K562 (cell line): Measurements from ENCODE around the gene PAF1. TPM values are rescaled to one million over a fixed set of nuclear protein-coding genes. Genes with fewer than 3 reads are reported as not detected.
A peak's percentile ranks its signal among the peaks of the same experiment; 100 is the strongest.

Source experiments
- DPF2 ChIP-seq: fragments of 450-650 bp; IDR thresholded peaks from 2 replicates; pipeline ENCODE4 v1.6.1; 2016
- ESRRB ChIP-seq: fragments of 250-450 bp; sonication (Bioruptor Pico); IDR thresholded peaks from 2 replicates; pipeline ENCODE4 v1.5.0; 2020; ENCODE audit warnings: mild to moderate bottlenecking, moderate library complexity, borderline replicate concordance
- GATAD2A ChIP-seq: fragments of 450-650 bp; IDR thresholded peaks from 2 replicates; pipeline ENCODE4 v1.6.1; 2017
- HLTF ChIP-seq: fragments of 450-650 bp; IDR thresholded peaks from 2 replicates; pipeline ENCODE4 v1.6.1; 2016
- JUN ChIP-seq, 2 experiments: sonication (generic) in 1 of 2; formaldehyde crosslinking in 1 of 2; IDR thresholded peaks; 2 replicates each; pipeline versions ENCODE4 v1.6.1 to v1.8.0; 2012 to 2022; ENCODE audit warnings: borderline replicate concordance in 2 of 2, mild to moderate bottlenecking in 2 of 2, improper control_type of control experiment in 1 of 2, low read depth in 1 of 2, low read length in 1 of 2, missing genetic modification reagents in 1 of 2
- POLR3G ChIP-seq: IDR thresholded peaks from 2 replicates; pipeline ENCODE4 v1.6.1; 2011; ENCODE audit not compliant: insufficient read length, insufficient replicate concordance; ENCODE audit errors: extremely low read depth
- SNIP1 ChIP-seq: fragments of 450-650 bp; IDR thresholded peaks from 2 replicates; pipeline ENCODE4 v1.7.1; 2017; ENCODE audit warnings: low read depth, mild to moderate bottlenecking
- SREBF1 ChIP-seq: fragments of 150-350 bp; IDR thresholded peaks from 2 replicates; pipeline ENCODE4 v1.6.1; 2014; ENCODE audit warnings: antibody characterized with exemption, low read depth, low read length, borderline replicate concordance
- TBP ChIP-seq: optimal IDR thresholded peaks from 2 replicates; pipeline ENCODE3; 2011; ENCODE audit warnings: low read depth, low read length, improper control_type of control experiment
- ZNF197 ChIP-seq: fragments of 200-800 bp; sonication (Bioruptor generic); IDR thresholded peaks from 2 replicates; pipeline ENCODE4 v1.6.1; 2016; ENCODE audit warnings: low read depth, missing genetic modification characterization, missing compliant biosample characterization
- ZNF239 ChIP-seq: fragments of 250-450 bp; sonication (Bioruptor Pico); IDR thresholded peaks from 2 replicates; pipeline ENCODE4 v1.4.0; 2020; ENCODE audit warnings: mild to moderate bottlenecking
- ZNF311 ChIP-seq: fragments of 250-450 bp; sonication (Bioruptor Pico); IDR thresholded peaks from 2 replicates; pipeline ENCODE4 v1.4.0; 2020; ENCODE audit warnings: mild to moderate bottlenecking, moderate library complexity
- ZNF589 ChIP-seq: fragments of 200-800 bp; sonication (Bioruptor generic); IDR thresholded peaks from 2 replicates; pipeline ENCODE4 v1.6.1; 2016; ENCODE audit warnings: low read depth, missing genetic modification characterization, missing compliant biosample characterization
- ZNF717 ChIP-seq: fragments of 250-450 bp; sonication (Bioruptor Pico); IDR thresholded peaks from 2 replicates; pipeline ENCODE4 v1.5.0; 2021
- polyA plus RNA-seq, 8 experiments: library from polyadenylated mRNA; depleted of rRNA in 4 of 8; stranded (reverse) in 5 of 8; unstranded in 3 of 8; fragments of >200 nt; fragmentation: Nextera tagmentation in 2 of 8; fragmentation: Illumina TruSeq in 1 of 8; extraction: Ambion mirVana in 2 of 8; extraction: Trizol in 1 of 8; gene quantifications; 2 replicates each; pipeline versions ENCODE4 v1.2.1 to v1.2.3, GENCODE V29; 2011 to 2014; ENCODE audit warnings: inconsistent platforms in 1 of 8, missing spikeins in 1 of 8
- total RNA-seq, 7 experiments: library from RNA; depleted of rRNA in 6 of 7; stranded (reverse); fragments of >200 nt in 6 of 7; fragmentation: Illumina TruSeq in 2 of 7; extraction: Trizol in 2 of 7; gene quantifications; 2 replicates each; pipeline versions ENCODE4 v1.2.1 to v1.2.3, GENCODE V29; 2011 to 2021; ENCODE audit warnings: low replicate concordance in 1 of 7
- TF ChIP-seq, protein P1 (sequence below), 2 experiments: fragments of 450-650 bp; IDR thresholded peaks; 2 replicates each; pipeline ENCODE4 v1.6.1; 2016
- TF ChIP-seq, protein P2 (sequence below): fragments of 250-450 bp; sonication (Bioruptor Pico); IDR thresholded peaks from 2 replicates; pipeline ENCODE4 v1.5.0; 2021; ENCODE audit warnings: mild to moderate bottlenecking, borderline replicate concordance
- TF ChIP-seq, protein P3 (sequence below): sonication (generic); formaldehyde crosslinking; IDR thresholded peaks from 2 replicates; pipeline ENCODE4 v1.8.0; 2023; ENCODE audit warnings: mild to moderate bottlenecking, missing genetic modification reagents
- TF ChIP-seq, protein P4 (sequence below): fragments of 450-650 bp; IDR thresholded peaks from 2 replicates; pipeline ENCODE4 v1.6.1; 2017; ENCODE audit warnings: antibody characterized with exemption
- TF ChIP-seq, protein P5 (sequence below): sonication (generic); formaldehyde crosslinking; IDR thresholded peaks from 2 replicates; pipeline ENCODE4 v1.8.0; 2022; ENCODE audit warnings: missing genetic modification reagents, mild to moderate bottlenecking, moderate library complexity, borderline replicate concordance

The PAF1 gene
- total and polyA plus RNA-seq, 9 of the 15 experiments (the other 6 are each of a cell fraction or from before 2014, with no cell fraction given): 1.5 to 45.0 (median 33.8) TPM

DNA sequence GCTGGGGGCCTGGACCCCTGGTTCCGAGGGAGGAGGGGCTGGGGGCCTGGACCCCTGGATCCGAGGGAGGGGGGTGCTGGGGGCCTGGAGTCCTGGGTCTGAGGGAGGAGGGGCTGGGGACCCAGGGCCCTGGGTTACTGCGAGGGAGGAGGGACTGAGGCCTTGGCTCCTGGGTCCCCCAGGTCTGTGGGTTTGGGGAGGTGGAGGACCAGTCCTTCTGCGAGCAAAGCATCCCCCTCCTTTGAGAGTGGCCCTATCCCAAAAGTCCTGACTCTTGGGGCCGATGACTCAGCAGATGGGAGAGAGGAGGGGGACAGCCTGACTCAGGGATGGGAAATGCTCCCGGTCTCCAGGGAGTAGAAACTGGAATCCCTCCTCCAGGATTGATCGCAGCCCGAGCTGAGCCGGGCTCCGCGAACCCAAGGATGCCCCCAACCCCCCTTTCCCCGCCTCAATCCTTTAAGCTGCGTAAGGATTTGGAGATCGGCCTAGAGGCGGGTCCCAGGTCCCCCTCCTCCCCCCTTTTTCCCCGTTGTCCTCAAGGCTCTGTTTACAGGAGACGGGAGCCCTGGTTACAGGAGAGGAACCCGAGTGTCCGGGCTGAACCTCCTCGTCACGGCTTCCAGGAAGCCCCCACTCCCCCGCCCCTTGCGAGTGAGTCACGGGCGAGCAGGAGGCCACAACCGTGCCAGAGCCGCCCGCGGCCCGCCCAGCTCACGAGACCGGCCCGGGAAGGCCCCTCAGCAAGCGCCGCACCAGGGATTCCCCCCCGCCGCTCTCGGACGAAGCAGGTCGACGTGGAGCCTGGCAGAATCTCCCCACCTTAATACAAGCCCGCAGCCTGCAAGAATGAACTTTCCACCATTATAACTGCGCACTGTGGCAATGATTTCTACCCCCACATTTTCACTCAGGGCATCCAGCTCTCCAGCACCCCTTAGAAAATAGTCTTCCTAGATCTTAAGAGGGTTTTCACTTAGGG lies 12.7 kb upstream of the PAF1 start (continued):
- TF ChIP-seq ZNF239 (CRISPR knock-in tag) (no peak), ZNF197 (CRISPR knock-in tag) (no peak), HLTF (no peak), TBP (no peak), GATAD2A (peak; percentile 90; the same call in 1 of the 2 replicates), ZNF311 (CRISPR knock-in tag) (no peak), ZNF589 (0 out of 2 replicates have a peak, but pooled peaks have one; percentile 24), ESRRB (CRISPR knock-in tag) (no peak), POLR3G (no peak), DPF2 (peak; percentile 80; the same call in 1 of the 2 replicates), JUN (IDR thresholded peaks at IDR 0.05; ENCODE audit: borderline replicate concordance, low read depth, low read length) (peak; percentile 83), JUN (CRISPR knock-in tag; IDR thresholded peaks at IDR 0.05; ENCODE audit: borderline replicate concordance) (no peak), SNIP1 (peak; percentile 26; the same call in 1 of the 2 replicates), ZNF717 (CRISPR knock-in tag) (no peak), SREBF1 (no peak)
- TF ChIP-seq, protein P1, sequence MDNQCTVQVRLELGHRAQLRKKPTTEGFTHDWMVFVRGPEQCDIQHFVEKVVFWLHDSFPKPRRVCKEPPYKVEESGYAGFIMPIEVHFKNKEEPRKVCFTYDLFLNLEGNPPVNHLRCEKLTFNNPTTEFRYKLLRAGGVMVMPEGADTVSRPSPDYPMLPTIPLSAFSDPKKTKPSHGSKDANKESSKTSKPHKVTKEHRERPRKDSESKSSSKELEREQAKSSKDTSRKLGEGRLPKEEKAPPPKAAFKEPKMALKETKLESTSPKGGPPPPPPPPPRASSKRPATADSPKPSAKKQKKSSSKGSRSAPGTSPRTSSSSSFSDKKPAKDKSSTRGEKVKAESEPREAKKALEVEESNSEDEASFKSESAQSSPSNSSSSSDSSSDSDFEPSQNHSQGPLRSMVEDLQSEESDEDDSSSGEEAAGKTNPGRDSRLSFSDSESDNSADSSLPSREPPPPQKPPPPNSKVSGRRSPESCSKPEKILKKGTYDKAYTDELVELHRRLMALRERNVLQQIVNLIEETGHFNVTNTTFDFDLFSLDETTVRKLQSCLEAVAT (IDR thresholded peaks at IDR 0.05): no peak
- TF ChIP-seq, protein P2, sequence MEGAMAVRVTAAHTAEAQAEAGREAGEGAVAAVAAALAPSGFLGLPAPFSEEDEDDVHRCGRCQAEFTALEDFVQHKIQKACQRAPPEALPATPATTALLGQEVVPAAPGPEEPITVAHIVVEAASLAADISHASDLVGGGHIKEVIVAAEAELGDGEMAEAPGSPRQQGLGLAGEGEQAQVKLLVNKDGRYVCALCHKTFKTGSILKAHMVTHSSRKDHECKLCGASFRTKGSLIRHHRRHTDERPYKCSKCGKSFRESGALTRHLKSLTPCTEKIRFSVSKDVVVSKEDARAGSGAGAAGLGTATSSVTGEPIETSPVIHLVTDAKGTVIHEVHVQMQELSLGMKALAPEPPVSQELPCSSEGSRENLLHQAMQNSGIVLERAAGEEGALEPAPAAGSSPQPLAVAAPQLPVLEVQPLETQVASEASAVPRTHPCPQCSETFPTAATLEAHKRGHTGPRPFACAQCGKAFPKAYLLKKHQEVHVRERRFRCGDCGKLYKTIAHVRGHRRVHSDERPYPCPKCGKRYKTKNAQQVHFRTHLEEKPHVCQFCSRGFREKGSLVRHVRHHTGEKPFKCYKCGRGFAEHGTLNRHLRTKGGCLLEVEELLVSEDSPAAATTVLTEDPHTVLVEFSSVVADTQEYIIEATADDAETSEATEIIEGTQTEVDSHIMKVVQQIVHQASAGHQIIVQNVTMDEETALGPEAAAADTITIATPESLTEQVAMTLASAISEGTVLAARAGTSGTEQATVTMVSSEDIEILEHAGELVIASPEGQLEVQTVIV (CRISPR knock-in tag): no peak
- TF ChIP-seq, protein P3, sequence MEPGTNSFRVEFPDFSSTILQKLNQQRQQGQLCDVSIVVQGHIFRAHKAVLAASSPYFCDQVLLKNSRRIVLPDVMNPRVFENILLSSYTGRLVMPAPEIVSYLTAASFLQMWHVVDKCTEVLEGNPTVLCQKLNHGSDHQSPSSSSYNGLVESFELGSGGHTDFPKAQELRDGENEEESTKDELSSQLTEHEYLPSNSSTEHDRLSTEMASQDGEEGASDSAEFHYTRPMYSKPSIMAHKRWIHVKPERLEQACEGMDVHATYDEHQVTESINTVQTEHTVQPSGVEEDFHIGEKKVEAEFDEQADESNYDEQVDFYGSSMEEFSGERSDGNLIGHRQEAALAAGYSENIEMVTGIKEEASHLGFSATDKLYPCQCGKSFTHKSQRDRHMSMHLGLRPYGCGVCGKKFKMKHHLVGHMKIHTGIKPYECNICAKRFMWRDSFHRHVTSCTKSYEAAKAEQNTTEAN (CRISPR knock-in tag): no peak
- TF ChIP-seq, protein P4, sequence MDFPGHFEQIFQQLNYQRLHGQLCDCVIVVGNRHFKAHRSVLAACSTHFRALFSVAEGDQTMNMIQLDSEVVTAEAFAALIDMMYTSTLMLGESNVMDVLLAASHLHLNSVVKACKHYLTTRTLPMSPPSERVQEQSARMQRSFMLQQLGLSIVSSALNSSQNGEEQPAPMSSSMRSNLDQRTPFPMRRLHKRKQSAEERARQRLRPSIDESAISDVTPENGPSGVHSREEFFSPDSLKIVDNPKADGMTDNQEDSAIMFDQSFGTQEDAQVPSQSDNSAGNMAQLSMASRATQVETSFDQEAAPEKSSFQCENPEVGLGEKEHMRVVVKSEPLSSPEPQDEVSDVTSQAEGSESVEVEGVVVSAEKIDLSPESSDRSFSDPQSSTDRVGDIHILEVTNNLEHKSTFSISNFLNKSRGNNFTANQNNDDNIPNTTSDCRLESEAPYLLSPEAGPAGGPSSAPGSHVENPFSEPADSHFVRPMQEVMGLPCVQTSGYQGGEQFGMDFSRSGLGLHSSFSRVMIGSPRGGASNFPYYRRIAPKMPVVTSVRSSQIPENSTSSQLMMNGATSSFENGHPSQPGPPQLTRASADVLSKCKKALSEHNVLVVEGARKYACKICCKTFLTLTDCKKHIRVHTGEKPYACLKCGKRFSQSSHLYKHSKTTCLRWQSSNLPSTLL: no peak
- TF ChIP-seq, protein P5, sequence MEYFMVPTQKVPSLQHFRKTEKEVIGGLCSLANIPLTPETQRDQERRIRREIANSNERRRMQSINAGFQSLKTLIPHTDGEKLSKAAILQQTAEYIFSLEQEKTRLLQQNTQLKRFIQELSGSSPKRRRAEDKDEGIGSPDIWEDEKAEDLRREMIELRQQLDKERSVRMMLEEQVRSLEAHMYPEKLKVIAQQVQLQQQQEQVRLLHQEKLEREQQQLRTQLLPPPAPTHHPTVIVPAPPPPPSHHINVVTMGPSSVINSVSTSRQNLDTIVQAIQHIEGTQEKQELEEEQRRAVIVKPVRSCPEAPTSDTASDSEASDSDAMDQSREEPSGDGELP (CRISPR knock-in tag): peak; percentile 70; the same call in 1 of the 2 replicates
